ENCODE measurements around the gene JHY.

GRCh38 chr11:122847466-122847865, 35.1 kb upstream of the JHY start:
- TF ChIP-seq POLR2AphosphoS5 (IDR thresholded peaks at IDR 0.05): no peak
- TF ChIP-seq CTCF (IDR thresholded peaks at IDR 0.05): no peak

Data from stomach (tissue), 4 donors.